Measurements from ENCODE around the gene UQCC5.

- TF ChIP-seq TARDBP (IDR thresholded peaks at IDR 0.05): no peak
- TF ChIP-seq FOXA1 (IDR thresholded peaks at IDR 0.05): no peak
- TF ChIP-seq NFRKB (IDR thresholded peaks at IDR 0.05): no peak
- no peak for TF ChIP-seq SUZ12 (IDR thresholded peaks at IDR 0.05)
- no peak for TF ChIP-seq ELF4 (IDR thresholded peaks at IDR 0.05)
- TF ChIP-seq FOXK2 (IDR thresholded peaks at IDR 0.05): no peak
- TF ChIP-seq FOXM1 (IDR thresholded peaks at IDR 0.05; ENCODE audit: borderline replicate concordance): no peak
- TF ChIP-seq, protein P1, sequence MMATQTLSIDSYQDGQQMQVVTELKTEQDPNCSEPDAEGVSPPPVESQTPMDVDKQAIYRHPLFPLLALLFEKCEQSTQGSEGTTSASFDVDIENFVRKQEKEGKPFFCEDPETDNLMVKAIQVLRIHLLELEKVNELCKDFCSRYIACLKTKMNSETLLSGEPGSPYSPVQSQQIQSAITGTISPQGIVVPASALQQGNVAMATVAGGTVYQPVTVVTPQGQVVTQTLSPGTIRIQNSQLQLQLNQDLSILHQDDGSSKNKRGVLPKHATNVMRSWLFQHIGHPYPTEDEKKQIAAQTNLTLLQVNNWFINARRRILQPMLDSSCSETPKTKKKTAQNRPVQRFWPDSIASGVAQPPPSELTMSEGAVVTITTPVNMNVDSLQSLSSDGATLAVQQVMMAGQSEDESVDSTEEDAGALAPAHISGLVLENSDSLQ (IDR thresholded peaks at IDR 0.05): no peak
- no peak for TF ChIP-seq BHLHE40 (IDR thresholded peaks at IDR 0.05; ENCODE audit: borderline replicate concordance)
- TF ChIP-seq LEF1 (IDR thresholded peaks at IDR 0.05; ENCODE audit: borderline replicate concordance): no peak
- TF ChIP-seq HDGF (IDR thresholded peaks at IDR 0.05; ENCODE audit: borderline replicate concordance): no peak
- no peak for TF ChIP-seq SP1 (IDR thresholded peaks at IDR 0.05)
- no peak for TF ChIP-seq CTBP1 (IDR thresholded peaks at IDR 0.05; ENCODE audit: borderline replicate concordance)
Observed at GRCh38 chr3:52527732-52528585, 8.4 kb upstream of the UQCC5 start.
